GM21529 (cell line): ENCODE results near the gene TMEM200A.
A peak's percentile ranks its signal among the peaks of the same experiment; 100 is the strongest.
"Not testable (repeated sequence)": the region's sequence is repeated elsewhere in the genome, so short reads cannot be mapped to it uniquely, and the experiment has no call there.

Experiments
- ATAC-seq: cut with Tn5 transposase; IDR thresholded peaks from one replicate; pipeline ENCODE4 v1.9.1; 2021; ENCODE audit not compliant: unreplicated experiment

The TMEM200A gene

GRCh38 chr6:130365166-130366106 lies at the start of gene TMEM200A:
TSS of gene TMEM200A (plus strand) at chr6:130366017. CDS start at chr6:130440423, 74,406 bp downstream.
- ATAC-seq: peak; percentile 67

GRCh38 chr6:130320908-130321307 lies 44.9 kb upstream of the TMEM200A start:
- ATAC-seq: no peak

GRCh38 chr6:130322673-130323268 lies 43.0 kb upstream of the TMEM200A start:
- no peak for ATAC-seq

GRCh38 chr6:130324657-130325056 lies 41.2 kb upstream of the TMEM200A start:
- no peak for ATAC-seq

GRCh38 chr6:130326496-130326895 lies 39.3 kb upstream of the TMEM200A start:
- no peak for ATAC-seq

GRCh38 chr6:130337534-130337933 lies 28.3 kb upstream of the TMEM200A start:
- no peak for ATAC-seq

- not testable (repeated sequence) for ATAC-seq
Measured at GRCh38 chr6:130346324-130346723, 19.5 kb upstream of the TMEM200A start.

- ATAC-seq: no peak
Measured at GRCh38 chr6:130354322-130354721, 11.5 kb upstream of the TMEM200A start.

- ATAC-seq: no peak
Measured at GRCh38 chr6:130355572-130355971, 10.2 kb upstream of the TMEM200A start.

- no peak for ATAC-seq
Measured at GRCh38 chr6:130357436-130357835, 8.4 kb upstream of the TMEM200A start.

- ATAC-seq: no peak
Measured at GRCh38 chr6:130359736-130360135, 6.1 kb upstream of the TMEM200A start.

- no peak for ATAC-seq
Measured at GRCh38 chr6:130362128-130362527, 3.7 kb upstream of the TMEM200A start.

- no peak for ATAC-seq
Measured at GRCh38 chr6:130364224-130364780, 1.5 kb upstream of the TMEM200A start.

GRCh38 chr6:130366107-130367005 lies 539 bp downstream of the TMEM200A start:
- ATAC-seq: peak; percentile 17

- ATAC-seq: no peak
Measured at GRCh38 chr6:130367767-130368166, 1.9 kb downstream of the TMEM200A start.

- ATAC-seq: no peak
Measured at GRCh38 chr6:130368576-130368975, 2.8 kb downstream of the TMEM200A start.

- no peak for ATAC-seq
Measured at GRCh38 chr6:130369831-130370230, 4.0 kb downstream of the TMEM200A start.

GRCh38 chr6:130371921-130372420 lies 6.2 kb downstream of the TMEM200A start:
- ATAC-seq: no peak

- ATAC-seq: no peak
Measured at GRCh38 chr6:130372786-130373185, 7.0 kb downstream of the TMEM200A start.

GRCh38 chr6:130373992-130374391 lies 8.2 kb downstream of the TMEM200A start:
- no peak for ATAC-seq

- ATAC-seq: no peak
Measured at GRCh38 chr6:130376936-130377335, 11.1 kb downstream of the TMEM200A start.
